Measurements from ENCODE around the gene C9orf72.
"Not testable (repeated sequence)": the region's sequence is repeated elsewhere in the genome, so short reads cannot be mapped to it uniquely, and the experiment has no call there.

Gene C9orf72

DNA sequence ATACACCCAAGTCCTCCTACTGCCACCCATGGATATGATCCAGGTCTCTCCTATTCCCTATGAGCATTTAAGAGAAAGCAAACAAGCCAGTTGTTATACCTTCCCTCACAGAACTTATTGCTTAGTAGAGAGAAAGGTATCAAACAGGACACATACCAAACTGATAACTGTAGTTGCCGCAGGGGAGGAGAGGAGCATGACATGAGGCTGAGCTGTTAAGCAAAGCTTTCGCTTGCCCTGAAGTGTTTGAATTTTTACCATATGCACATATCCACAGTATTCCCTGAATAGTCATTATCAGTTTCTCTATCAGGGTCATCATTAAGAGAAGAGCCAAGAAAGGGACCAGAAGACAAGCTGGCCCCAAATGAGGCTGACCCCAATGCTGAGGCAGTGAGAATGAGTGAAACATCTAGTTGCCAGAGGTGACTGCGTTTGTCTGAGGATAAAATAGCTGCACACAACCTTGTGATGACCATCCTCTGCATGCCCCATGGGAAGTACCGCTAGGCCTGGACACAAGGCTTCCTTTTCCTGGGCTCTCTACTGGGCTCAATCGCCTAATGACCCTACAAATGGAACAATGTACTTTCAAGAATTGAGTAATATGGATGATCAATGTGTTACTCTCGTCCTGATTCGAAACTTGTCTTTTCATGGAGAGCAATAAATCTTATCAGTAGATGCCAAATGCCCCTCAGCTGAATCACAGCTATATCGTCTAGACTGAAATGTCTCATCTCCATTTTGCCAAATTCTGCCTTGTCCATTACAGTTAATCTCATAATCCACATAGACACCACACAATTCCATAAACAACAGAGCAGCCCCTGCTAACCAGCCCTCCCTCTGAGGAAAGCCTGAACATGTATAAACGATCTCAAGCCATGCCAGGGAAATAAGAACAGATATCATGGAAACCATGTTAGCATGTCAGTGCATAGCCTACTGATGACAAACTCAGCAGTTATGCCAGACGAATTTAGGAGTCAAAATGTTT is 53.5 kb downstream of the C9orf72 start:
- DNase-seq (ENCODE audit: low read depth in 3 of 3) = no peak

DNA sequence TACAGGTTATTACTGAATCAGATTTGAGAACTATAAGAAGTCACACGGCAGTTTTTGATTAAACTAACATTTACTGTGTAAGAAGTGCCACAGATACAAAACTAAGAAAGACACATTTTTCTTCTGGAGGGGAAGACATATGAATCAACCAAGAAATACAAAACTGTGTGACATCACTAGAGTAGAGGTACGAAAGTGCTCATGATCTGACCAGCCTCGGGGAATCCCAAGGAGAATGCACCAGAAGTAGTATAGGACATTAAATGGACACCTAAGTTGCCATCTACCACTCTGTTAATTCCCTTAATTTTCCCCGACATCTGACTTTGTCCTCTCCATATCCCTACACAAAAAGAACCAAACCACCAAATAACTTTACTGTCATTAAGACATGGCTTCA is 54.5 kb downstream of the C9orf72 start:
- DNase-seq (ENCODE audit: low read depth in 3 of 3) = no peak

DNA sequence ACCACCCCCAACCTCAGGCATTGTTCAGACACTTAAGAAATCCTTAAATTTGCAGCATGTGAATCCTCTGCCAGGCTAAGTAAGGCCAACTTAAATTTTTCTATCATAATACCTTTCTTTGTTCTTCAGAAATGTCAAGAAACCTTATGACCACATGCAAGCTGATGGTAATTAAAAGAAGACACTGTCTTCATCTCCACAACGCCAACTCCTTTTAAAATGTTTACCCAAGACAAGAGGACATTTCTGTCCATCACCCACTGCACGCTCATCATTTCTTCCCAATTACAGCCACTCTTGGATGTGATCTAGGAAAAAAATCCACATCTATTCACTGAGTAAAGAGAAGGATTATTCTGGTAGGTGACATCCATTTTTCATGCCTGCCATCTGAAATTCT is 55.3 kb downstream of the C9orf72 start:
- no peak for DNase-seq (ENCODE audit: low read depth in 3 of 3)

DNA sequence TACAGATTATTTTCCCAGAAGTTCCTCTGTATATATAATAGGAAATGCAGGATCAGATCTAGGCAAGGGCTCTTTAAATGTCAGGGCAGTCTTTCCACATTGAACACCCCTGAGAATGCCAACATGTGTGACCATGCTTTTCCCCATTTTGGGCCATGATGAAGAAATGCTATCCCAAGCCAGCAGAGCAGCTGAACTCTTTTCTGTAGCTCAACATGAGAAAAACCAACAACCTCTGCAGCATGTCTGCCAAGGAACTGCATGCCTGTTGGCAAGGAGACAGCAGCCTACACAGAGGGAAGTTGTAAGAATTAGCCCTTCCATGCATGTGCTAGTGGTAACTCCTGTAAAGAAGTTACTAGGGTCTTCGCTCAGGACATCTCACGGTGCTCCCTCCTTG is 58.7 kb downstream of the C9orf72 start:
- no peak for DNase-seq (ENCODE audit: low read depth in 3 of 3)

DNA sequence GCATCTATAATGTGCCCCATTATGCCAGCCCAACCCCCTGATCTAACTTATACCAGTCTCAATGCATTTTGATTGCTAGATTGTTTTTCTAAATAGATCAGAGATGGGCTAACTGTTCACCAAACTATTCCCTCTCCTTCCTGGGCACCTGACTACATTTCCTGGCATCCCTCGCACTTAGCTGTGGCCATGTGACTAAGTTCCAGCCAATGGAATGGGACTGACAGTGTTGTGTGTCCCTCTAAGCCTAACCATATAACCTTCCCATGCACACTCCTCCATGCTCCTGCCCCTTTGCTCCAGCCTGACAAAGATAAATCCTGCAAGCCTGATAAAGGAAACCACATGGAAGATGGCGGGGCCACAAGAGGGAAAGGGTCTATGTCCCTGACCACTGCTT is 61.5 kb downstream of the C9orf72 start:
- no peak for DNase-seq (ENCODE audit: low read depth in 3 of 3)

DNA sequence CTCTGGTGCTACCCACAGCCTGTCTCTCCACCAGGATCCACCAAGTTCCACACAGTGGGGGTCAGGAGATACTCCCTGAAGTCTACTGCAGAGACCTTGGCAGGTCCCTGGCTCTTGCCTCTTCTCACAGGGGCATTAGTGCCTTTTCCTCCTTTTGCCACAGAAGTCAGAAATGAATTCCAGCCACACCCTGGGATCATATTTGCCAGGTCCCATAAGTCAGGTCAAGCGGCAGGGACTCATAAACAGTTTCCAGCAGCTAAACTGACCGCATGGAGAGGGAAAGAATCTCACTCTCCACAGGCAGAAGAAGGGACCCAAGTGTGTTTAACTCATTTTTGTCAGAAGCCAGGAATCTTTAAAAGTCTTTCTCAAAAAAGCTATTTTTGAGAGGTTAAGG is 62.5 kb downstream of the C9orf72 start:
- DNase-seq (ENCODE audit: low read depth in 3 of 3) = no peak

DNA sequence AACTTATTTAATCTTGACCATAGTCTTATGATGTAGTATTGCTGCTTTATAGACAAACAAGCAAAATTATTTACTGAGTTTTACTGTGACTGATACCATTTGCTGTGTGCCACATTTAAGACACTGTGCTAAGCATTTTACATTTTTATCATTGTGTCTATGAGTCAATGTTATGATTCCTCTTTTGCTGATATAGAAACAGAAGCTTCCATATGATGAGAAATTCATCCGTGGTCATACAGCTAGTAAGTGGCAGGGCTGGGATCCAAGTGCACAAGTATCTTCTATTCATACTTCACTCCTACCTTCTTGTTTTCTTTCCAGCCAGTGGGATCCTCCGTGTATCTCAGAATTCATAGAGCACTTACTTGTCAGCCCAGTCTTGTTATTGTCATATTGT is 66.3 kb downstream of the C9orf72 start:
- DNase-seq (ENCODE audit: low read depth in 3 of 3) = no peak

DNA sequence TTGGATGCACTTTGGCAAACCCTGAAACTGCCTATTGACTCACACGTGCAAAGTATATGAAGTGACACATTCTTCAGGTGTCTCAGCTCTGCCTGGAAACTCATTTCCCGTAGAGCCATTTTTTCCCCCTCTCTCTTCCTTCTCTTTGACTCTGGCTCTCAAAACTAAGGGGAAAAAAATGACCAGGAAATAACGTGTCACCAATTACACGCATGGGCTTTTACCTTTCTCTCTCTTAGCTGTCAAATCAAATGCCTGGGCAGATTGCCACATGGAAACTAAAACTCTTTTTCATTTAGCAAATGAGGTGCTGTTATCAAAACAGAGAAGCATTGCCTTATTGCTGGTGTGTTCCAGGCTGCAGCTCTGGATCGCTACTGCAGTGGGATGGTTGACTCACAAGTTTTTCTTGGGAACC is 67.5 kb downstream of the C9orf72 start:
- no peak for DNase-seq (ENCODE audit: low read depth in 3 of 3)

DNA sequence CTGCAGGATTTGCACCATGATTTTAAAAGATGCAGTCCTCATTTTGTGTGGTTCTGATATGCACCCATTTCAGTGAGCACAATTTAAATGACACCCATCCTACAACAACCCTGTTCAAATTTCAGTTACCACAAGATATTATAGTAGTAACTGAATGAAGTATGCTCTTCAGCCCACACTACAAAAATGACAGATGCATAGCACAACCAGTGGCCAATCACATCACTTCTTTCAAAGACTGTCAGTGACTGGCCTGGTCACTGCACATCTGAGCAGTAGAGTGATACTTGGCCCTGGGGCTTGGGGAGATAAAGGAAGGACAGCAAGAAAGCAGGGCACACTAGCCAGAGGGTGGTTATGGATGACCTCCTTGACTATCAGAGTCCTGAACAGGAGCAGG is 69.0 kb downstream of the C9orf72 start:
- DNase-seq (ENCODE audit: low read depth in 3 of 3) = no peak

DNA sequence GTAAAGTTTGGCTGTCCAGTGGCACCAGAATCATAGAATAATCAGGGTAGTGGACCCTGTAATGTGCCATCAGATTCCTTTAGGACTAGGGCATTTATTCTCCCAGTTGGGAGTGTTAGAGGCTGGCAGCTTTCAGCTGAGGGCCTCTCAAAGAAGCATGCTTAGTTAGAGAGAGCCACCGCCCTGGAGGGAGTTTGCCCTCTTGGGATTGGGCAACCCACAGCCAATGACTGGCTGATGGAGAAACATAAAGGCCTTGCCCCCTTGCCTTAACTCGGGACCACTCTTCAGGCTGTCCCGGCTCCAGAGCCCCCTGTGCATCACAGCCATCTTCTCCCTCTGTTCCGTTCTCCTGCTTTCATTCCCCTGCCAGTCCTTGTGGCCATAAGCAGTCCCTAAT is 69.7 kb downstream of the C9orf72 start:
- no peak for DNase-seq (ENCODE audit: low read depth in 3 of 3)

DNA sequence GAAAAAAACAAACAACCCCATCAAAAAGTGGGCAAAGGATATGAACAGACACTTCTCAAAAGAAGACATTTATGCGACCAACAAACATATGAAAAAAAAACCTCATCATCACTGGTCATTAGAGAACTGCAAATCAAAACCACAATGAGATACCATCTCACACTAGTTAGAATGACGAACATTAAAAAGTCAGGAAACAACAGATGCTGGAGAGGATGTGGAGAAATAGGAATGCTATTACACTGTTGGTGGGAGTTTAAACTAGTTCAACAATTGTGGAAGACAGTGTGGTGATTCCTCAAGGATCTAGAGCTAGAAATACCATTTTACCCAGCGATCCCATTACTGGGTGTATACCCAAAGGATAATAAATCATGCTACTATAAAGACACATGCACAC is 72.4 kb downstream of the C9orf72 start:
- not testable (repeated sequence) for DNase-seq (ENCODE audit: low read depth in 3 of 3)

DNA sequence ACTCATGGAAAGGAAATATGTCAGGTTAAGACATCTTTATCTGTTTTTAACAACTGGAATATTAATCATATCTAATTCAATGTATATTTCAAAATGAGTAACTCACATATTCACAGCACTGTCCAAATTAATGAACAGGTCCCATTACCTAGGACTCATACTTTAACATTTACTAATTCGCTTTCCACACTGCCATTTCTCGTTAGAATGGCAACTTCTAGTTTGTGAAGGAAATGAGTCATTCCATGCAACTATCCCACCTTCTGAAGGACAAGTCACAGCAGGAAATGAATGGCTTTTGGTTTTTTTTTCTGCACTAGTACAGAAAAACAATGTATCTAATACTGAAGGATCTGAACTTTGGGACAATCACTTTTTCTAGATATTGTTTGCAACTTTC is 73.8 kb downstream of the C9orf72 start:
- DNase-seq (ENCODE audit: low read depth in 3 of 3) = no peak

DNA sequence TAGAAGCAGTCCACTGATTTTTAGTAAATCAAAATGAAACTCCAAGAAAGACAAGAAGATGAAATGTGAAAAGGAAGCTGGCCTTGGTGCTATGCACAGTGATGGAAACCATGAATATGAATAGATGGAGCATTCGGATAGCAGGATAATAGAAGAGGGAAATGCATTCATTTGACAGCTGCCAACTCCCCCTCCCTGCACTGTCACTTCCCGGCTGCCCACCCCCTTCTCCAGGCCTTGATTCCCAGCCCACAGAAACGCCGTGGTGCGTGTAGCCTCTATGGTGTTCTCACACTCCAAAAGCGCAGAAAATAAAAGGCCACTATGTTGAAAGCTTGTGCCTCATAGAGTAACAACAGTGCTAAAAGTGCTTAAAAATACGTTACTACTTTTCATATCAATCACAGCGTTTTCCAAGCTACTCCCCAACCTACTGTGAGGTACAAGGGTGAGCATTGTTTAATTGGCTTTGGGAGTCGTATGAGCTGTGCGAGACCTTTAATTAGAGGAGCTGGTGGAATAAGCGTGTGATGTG is 75.3 kb downstream of the C9orf72 start:
- no peak for DNase-seq (ENCODE audit: low read depth in 3 of 3)

Measured in stimulated activated CD4-positive, alpha-beta T cell treated with anti-CD3 and anti-CD28 coated beads, TNF-alpha, amount 100 ng/mL, for 24 hours (primary cell).